Kidney (tissue), 14 donors: Measurements from ENCODE around the gene PGAM5. TPM values are rescaled to one million over a fixed set of nuclear protein-coding genes. Genes with fewer than 3 reads are reported as not detected.

Experiments used
- DNase-seq, 5 donors: peaks; one replicate each; pipeline ENCODE4 v3.0.0-alpha.2; 2013 to 2020
- FAIRE-seq: peaks from 2 replicates; lab custom pipeline; 2012; peaks lifted over from hg19 to GRCh38; lab: Jason Lieb, UNC
- H3K27ac ChIP-seq, 2 donors: one replicate each; pipeline ENCODE4 v1.7.0; 2013; ENCODE audit warnings: low read depth in 2 of 2, low read length in 2 of 2, inconsistent platforms in 1 of 2
- H3K27me3 ChIP-seq: one replicate; pipeline ENCODE4 v1.7.1; 2013; ENCODE audit warnings: low read length, inconsistent platforms; ENCODE audit not compliant: control insufficient read depth, insufficient read depth
- H3K36me3 ChIP-seq, 3 donors: one replicate each; pipeline versions ENCODE4 v1.7.0 to v1.7.1; 2013; ENCODE audit warnings: low read length in 3 of 3, control low read depth in 1 of 3, inconsistent platforms in 1 of 3; ENCODE audit not compliant: insufficient read depth in 3 of 3, control insufficient read depth in 2 of 3
- H3K4me1 ChIP-seq, 3 donors: one replicate each; pipeline versions ENCODE4 v1.7.0 to v1.7.1; 2013; ENCODE audit warnings: low read length in 3 of 3, inconsistent platforms in 1 of 3, low read depth in 1 of 3; ENCODE audit not compliant: control insufficient read depth in 2 of 3, insufficient read depth in 2 of 3
- H3K4me3 ChIP-seq, 3 donors: one replicate each; pipeline versions ENCODE4 v1.7.0 to v1.8.1; 2013; ENCODE audit warnings: low read length in 3 of 3, control low read depth in 1 of 3, inconsistent platforms in 1 of 3
- H3K9ac ChIP-seq, 3 donors: one replicate each; pipeline versions ENCODE4 v1.7.0 to v1.7.1; 2013; ENCODE audit warnings: low read length in 3 of 3, control low read depth in 1 of 3, inconsistent platforms in 1 of 3
- H3K9me3 ChIP-seq, 3 donors: one replicate each; pipeline versions ENCODE4 v1.7.0 to v1.7.1; 2013; ENCODE audit warnings: low read length in 3 of 3, control low read depth in 1 of 3, inconsistent platforms in 1 of 3; ENCODE audit not compliant: control insufficient read depth in 2 of 3, insufficient read depth in 1 of 3
- intact Hi-C: fragments of 100-400 bp; cut with DNase I; formaldehyde crosslinking; loops from one replicate; pipeline ENCODE4 v1.11.1; 2022
- polyA plus RNA-seq: library from polyadenylated mRNA; stranded (reverse); fragments of 350-450 nt; fragmentation: Illumina TruSeq; extraction: RNeasy Lipid Tissue Mini Kit (QIAGEN cat#74804); gene quantifications from one replicate; pipeline ENCODE4 v1.2.3, GENCODE V29; 2014; ENCODE audit warnings: low read depth, low replicate concordance; ENCODE audit not compliant: insufficient read depth
- total RNA-seq: library from RNA; stranded (reverse); fragmentation: NEBNext Ultra II Directional; extraction: Animal tissue kit (Norgen Biotek cat#: 25700); gene quantifications from one replicate; pipeline ENCODE4 v1.2.1, GENCODE V29; 2021
- TF ChIP-seq, protein P1 (sequence below): IDR thresholded peaks from 3 replicates; pipeline ENCODE4 v1.5.1; 2012; ENCODE audit warnings: mild to moderate bottlenecking, moderate library complexity, borderline replicate concordance; ENCODE audit not compliant: insufficient read depth; ENCODE audit errors: extremely low read depth
- donor health status: control.
- donor health status: control.
- donor health status: control.
- donor health status: control.
- donor health status: control.
- donor health status: DM: yes; HTN: yes; CAD: no.
- donor health status: Normal renal cell carcinoma (clear cell type).

Gene PGAM5
- total and polyA plus RNA-seq, 2 donors from 2014 or later = 19.4 to 33.5 TPM

DNA sequence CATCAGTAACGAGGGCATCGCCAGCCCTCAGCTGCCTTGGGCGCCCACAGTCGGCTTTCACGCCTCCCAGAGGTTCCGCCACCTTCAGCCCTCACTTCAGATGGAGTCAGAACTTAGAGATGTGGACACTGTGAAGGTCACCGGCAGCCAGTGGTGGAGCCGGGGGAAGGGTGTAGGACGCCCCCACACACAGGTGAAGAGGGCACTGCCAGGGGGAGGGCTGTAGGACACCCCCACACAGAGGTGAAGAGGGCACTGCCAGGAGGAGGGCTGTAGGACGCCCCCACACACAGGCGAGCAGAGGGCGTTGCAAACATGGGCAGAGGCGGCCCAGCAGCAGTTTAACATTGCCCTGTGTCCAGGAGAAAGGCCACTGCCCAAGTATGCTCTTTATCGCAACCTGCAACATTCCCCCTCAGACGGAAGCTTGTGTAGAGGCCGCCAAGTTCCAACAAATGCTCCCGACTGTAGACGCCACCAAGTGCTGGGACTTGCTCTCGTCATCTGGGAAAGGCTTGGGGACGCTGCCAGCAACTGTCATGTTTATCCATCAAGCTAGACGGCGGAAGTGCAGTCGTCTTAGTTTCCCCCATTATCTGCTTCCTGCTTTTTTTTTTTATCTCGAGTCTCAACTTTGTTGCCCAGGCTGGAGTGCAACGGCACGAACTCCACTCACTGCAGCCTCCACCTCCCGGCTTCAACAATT lies 55.9 kb downstream of the PGAM5 start:
- no peak overlapping the region for H3K9ac ChIP-seq
- peaks cover 0 to 7% (median 0%) of the 10 kb centered on the region in 3 donors for H3K4me1 ChIP-seq
- H3K9me3 ChIP-seq = no peaks in the 10 kb centered on the region
- FAIRE-seq = no peak
- no peak overlapping the region for H3K4me3 ChIP-seq
- DNase-seq = peak; percentile 14 to 70 (median 44)
- TF ChIP-seq, protein P1, sequence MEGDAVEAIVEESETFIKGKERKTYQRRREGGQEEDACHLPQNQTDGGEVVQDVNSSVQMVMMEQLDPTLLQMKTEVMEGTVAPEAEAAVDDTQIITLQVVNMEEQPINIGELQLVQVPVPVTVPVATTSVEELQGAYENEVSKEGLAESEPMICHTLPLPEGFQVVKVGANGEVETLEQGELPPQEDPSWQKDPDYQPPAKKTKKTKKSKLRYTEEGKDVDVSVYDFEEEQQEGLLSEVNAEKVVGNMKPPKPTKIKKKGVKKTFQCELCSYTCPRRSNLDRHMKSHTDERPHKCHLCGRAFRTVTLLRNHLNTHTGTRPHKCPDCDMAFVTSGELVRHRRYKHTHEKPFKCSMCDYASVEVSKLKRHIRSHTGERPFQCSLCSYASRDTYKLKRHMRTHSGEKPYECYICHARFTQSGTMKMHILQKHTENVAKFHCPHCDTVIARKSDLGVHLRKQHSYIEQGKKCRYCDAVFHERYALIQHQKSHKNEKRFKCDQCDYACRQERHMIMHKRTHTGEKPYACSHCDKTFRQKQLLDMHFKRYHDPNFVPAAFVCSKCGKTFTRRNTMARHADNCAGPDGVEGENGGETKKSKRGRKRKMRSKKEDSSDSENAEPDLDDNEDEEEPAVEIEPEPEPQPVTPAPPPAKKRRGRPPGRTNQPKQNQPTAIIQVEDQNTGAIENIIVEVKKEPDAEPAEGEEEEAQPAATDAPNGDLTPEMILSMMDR = no peak
- intact Hi-C loops = no loop called here
- H3K27me3 ChIP-seq = no peaks in the 10 kb centered on the region
- H3K36me3 ChIP-seq = peaks cover 0 to 8% (median 5%) of the 10 kb centered on the region in 3 donors
- H3K27ac ChIP-seq = no peak overlapping the region

DNA sequence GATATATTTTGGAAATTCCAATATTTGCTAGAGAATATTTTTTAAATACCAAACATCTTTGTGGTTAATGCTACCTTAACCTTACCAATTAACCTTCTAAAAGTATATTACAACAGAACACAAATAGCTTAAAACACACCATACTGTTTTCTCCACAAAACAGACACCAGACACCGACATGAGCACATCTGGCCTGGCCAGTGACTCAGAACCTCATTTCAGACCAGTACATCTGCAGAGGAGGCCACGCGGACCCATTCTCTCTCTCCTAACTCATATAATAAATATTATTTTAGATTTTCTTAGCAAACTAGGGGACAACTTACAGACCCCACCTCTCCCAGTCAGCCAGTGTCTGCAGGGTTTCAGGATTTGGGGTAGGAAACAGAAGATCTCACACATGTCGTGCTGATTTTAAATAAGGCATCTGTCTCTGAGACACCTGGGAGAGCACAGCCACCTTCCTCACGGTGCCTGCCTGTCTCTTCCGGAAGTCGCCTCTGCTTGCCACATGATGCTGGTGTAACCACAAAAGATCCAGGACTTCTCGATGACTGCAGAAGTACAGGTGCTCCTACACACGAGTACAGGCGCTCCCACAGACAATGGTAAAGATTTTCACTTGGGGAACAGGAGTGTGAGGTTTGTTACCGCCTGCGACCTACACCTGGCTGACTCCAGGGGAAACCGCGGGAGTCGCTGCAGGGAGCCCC lies 60.6 kb downstream of the PGAM5 start:
- intact Hi-C loops = no loop called here
- Histone ChIP-seq H3K27me3 (no peaks in the 10 kb centered on the region), H3K4me1 (peaks cover 0 to 7% (median 0%) of the 10 kb centered on the region in 3 donors), H3K36me3 (peaks cover 0 to 40% (median 21%) of the 10 kb centered on the region in 3 donors), H3K9me3 (no peaks in the 10 kb centered on the region), H3K27ac (no peak overlapping the region), H3K9ac (no peak overlapping the region), H3K4me3 (no peak overlapping the region)
- DNase-seq (no peak), FAIRE-seq (no peak)
- TF ChIP-seq, protein P1 = no peak

Other genes with a start within 250 kb of the PGAM5 start
- gene FBRSL1, start 220.7 kb upstream of the PGAM5 start, total RNA-seq = 44.7 TPM
- 23.8 TPM for gene FBRSL1, start 220.7 kb upstream of the PGAM5 start, polyA plus RNA-seq
- 1.8 TPM for gene LRCOL1, start 100.3 kb upstream of the PGAM5 start, total RNA-seq
- gene LRCOL1, start 100.3 kb upstream of the PGAM5 start, polyA plus RNA-seq = 1.0 TPM
- 0.19 TPM for gene P2RX2, start 92.1 kb upstream of the PGAM5 start, total RNA-seq
- 0.37 TPM for gene P2RX2, start 92.1 kb upstream of the PGAM5 start, polyA plus RNA-seq
- gene POLE, start 23.5 kb upstream of the PGAM5 start, total RNA-seq = 23.0 TPM
- 5.3 TPM for gene POLE, start 23.5 kb upstream of the PGAM5 start, polyA plus RNA-seq
- 23.4 TPM for gene PXMP2, start 23.3 kb upstream of the PGAM5 start, total RNA-seq
- 90.9 TPM for gene PXMP2, start 23.3 kb upstream of the PGAM5 start, polyA plus RNA-seq
- gene ANKLE2, start 51.0 kb downstream of the PGAM5 start, total RNA-seq = 57.3 TPM
- 14.6 TPM for gene ANKLE2, start 51.0 kb downstream of the PGAM5 start, polyA plus RNA-seq
- gene GOLGA3, start 118.0 kb downstream of the PGAM5 start, total RNA-seq = 53.0 TPM
- gene GOLGA3, start 118.0 kb downstream of the PGAM5 start, polyA plus RNA-seq = 7.7 TPM
- gene CHFR, start 176.8 kb downstream of the PGAM5 start, total RNA-seq = 37.3 TPM
- gene CHFR, start 176.8 kb downstream of the PGAM5 start, polyA plus RNA-seq = 8.3 TPM
- 15.2 TPM for gene ZNF605, start 245.5 kb downstream of the PGAM5 start, total RNA-seq
- gene ZNF605, start 245.5 kb downstream of the PGAM5 start, polyA plus RNA-seq = 5.0 TPM